OCI-LY3 (cell line): ENCODE data around the gene CTRL.

ENCODE experiments used
- H2AFZ ChIP-seq: fragments of 200-600, 300-600 bp; shearing (Covaris generic); 2 replicates; pipeline ENCODE4 v1.6.0; 2014; ENCODE audit warnings: antibody characterized with exemption, low read depth, low read length
- H3K27ac ChIP-seq: fragments of 200-600, 300-600 bp; sonication (generic); 2 replicates; pipeline ENCODE4 v1.5.1; 2014; ENCODE audit warnings: mild to moderate bottlenecking, low read length, moderate library complexity, mixed read lengths
- H3K27me3 ChIP-seq: fragments of 200-600, 300-600 bp; sonication (generic); 2 replicates; pipeline ENCODE4 v1.6.1; 2014; ENCODE audit warnings: low read depth, low read length, mixed read lengths
- H3K36me3 ChIP-seq: fragments of 200-600, 300-600 bp; sonication (generic); replicated peaks from 2 replicates; pipeline ENCODE3; 2014; ENCODE audit warnings: low read depth, low read length, mixed read lengths
- H3K4me1 ChIP-seq: fragments of 300-600, 200-600 bp; sonication (generic); 2 replicates; pipeline ENCODE4 v1.6.1; 2014; ENCODE audit warnings: low read length, mixed read lengths
- H3K4me2 ChIP-seq: fragments of 200-600, 300-600 bp; sonication (generic); 2 replicates; pipeline ENCODE4 v1.6.1; 2014; ENCODE audit warnings: low read length, mixed read lengths
- H3K4me3 ChIP-seq: fragments of 300-600, 200-600 bp; sonication (generic); 2 replicates; pipeline ENCODE4 v1.5.1; 2014; ENCODE audit warnings: antibody characterized with exemption, mild to moderate bottlenecking, low read length, moderate library complexity
- H3K79me2 ChIP-seq: fragments of 300-600, 200-600 bp; shearing (Covaris generic); 2 replicates; pipeline ENCODE4 v1.6.1; 2014; ENCODE audit warnings: mild to moderate bottlenecking, low read length, mixed read lengths
- H3K9ac ChIP-seq: fragments of 300-600, 200-600 bp; shearing (Covaris generic); 2 replicates; pipeline ENCODE4 v1.6.0; 2014; ENCODE audit warnings: mild to moderate bottlenecking, low read length, moderate library complexity
- H3K9me3 ChIP-seq: fragments of 200-600, 300-600 bp; shearing (Covaris generic); 2 replicates; pipeline ENCODE4 v1.6.1; 2014; ENCODE audit warnings: low read length, mixed read lengths; ENCODE audit not compliant: insufficient read depth
- H4K20me1 ChIP-seq: fragments of 200-600, 300-600 bp; sonication (generic); 2 replicates; pipeline ENCODE4 v1.6.1; 2016; ENCODE audit warnings: low read length, mixed read lengths; ENCODE audit not compliant: insufficient read depth
- CTCF ChIP-seq: fragments of 200-600, 300-600 bp; sonication (generic); IDR thresholded peaks from 2 replicates; pipeline ENCODE4 v1.5.1; 2014; ENCODE audit warnings: antibody characterized with exemption, low read length, low read depth
- EZH2phosphoT487 ChIP-seq: fragments of 200-600 bp; shearing (Covaris generic); IDR thresholded peaks from 2 replicates; pipeline ENCODE4 v1.6.1; 2018; ENCODE audit warnings: antibody characterized with exemption, mixed run types, low read depth

The CTRL gene

GRCh38 chr16:67902831-67903230 lies 28.8 kb downstream of the CTRL start:
- H3K9me3 ChIP-seq: no peaks in the 10 kb centered on the region
- H3K4me2 ChIP-seq: no peak overlapping the region
- no peak overlapping the region for H3K4me3 ChIP-seq
- peaks cover 22% of the 10 kb centered on the region for H3K79me2 ChIP-seq
- no peaks in the 10 kb centered on the region for H3K27me3 ChIP-seq
- no peak overlapping the region for H3K27ac ChIP-seq
- H4K20me1 ChIP-seq: 0 out of 2 replicates have a peak, but pooled peaks cover 3% of the 10 kb centered on the region
- no peak for TF ChIP-seq CTCF
- TF ChIP-seq EZH2phosphoT487: no peak
- H2AFZ ChIP-seq: no peak overlapping the region
- H3K4me1 ChIP-seq: no peaks in the 10 kb centered on the region
- no peak overlapping the region for H3K9ac ChIP-seq
- H3K36me3 ChIP-seq: no peaks in the 10 kb centered on the region

- Histone ChIP-seq H3K9ac (no peak overlapping the region), H4K20me1 (0 out of 2 replicates have a peak, but pooled peaks cover 3% of the 10 kb centered on the region), H3K4me3 (no peak overlapping the region), H3K79me2 (peaks cover 32% of the 10 kb centered on the region), H3K9me3 (no peaks in the 10 kb centered on the region), H3K36me3 (no peaks in the 10 kb centered on the region), H2AFZ (no peak overlapping the region), H3K4me2 (no peak overlapping the region), H3K27ac (no peak overlapping the region), H3K27me3 (no peaks in the 10 kb centered on the region), H3K4me1 (no peaks in the 10 kb centered on the region)
- TF ChIP-seq EZH2phosphoT487 (no peak), CTCF (no peak)
Measured at GRCh38 chr16:67901734-67902133, 29.9 kb downstream of the CTRL start.

GRCh38 chr16:67897231-67897630 lies 34.4 kb downstream of the CTRL start:
- Histone ChIP-seq H3K4me1 (peaks cover 13% of the 10 kb centered on the region), H3K27ac (no peak overlapping the region), H3K9me3 (no peaks in the 10 kb centered on the region), H3K4me2 (no peak overlapping the region), H2AFZ (no peak overlapping the region), H3K4me3 (no peak overlapping the region), H3K79me2 (peaks cover 65% of the 10 kb centered on the region), H3K36me3 (no peaks in the 10 kb centered on the region), H3K27me3 (no peaks in the 10 kb centered on the region), H4K20me1 (0 out of 2 replicates have a peak, but pooled peaks cover 3% of the 10 kb centered on the region), H3K9ac (no peak overlapping the region)
- TF ChIP-seq EZH2phosphoT487: no peak
- no peak for TF ChIP-seq CTCF

GRCh38 chr16:67893743-67894399 lies 37.8 kb downstream of the CTRL start:
- H3K9ac ChIP-seq: peak overlapping the region; percentile 93
- H4K20me1 ChIP-seq: no peaks in the 10 kb centered on the region
- no peaks in the 10 kb centered on the region for H3K9me3 ChIP-seq
- H3K27ac ChIP-seq: 0 out of 2 replicates have a peak overlapping the region, but pooled peaks have one; percentile 17
- no peaks in the 10 kb centered on the region for H3K27me3 ChIP-seq
- no peaks in the 10 kb centered on the region for H3K36me3 ChIP-seq
- H3K4me3 ChIP-seq: peak overlapping the region; percentile 92
- H3K4me1 ChIP-seq: peaks cover 14% of the 10 kb centered on the region
- no peak overlapping the region; the same call in 1 of the 2 replicates for H2AFZ ChIP-seq
- no peak for TF ChIP-seq EZH2phosphoT487
- TF ChIP-seq CTCF: no peak
- peaks cover 46% of the 10 kb centered on the region for H3K79me2 ChIP-seq
- peak overlapping the region; percentile 96 for H3K4me2 ChIP-seq
